NT2/D1 (cell line): ENCODE data around the gene FBXW11.

Source experiments
- DNase-seq: peaks from one replicate; pipeline ENCODE4 v3.0.0-alpha.2; 2011; ENCODE audit warnings: low read depth, low spot score
- H3K27me3 ChIP-seq: 2 replicates; pipeline ENCODE4 v1.6.0; 2011; ENCODE audit warnings: mild to moderate bottlenecking; ENCODE audit not compliant: insufficient read length, insufficient read depth
- H3K36me3 ChIP-seq: 2 replicates; pipeline ENCODE4 v1.6.1; 2011; ENCODE audit warnings: mild to moderate bottlenecking, low read length, mixed read lengths; ENCODE audit not compliant: insufficient read depth, insufficient read length
- H3K4me1 ChIP-seq: 2 replicates; pipeline ENCODE4 v1.5.1; 2011; ENCODE audit not compliant: insufficient read depth, insufficient read length
- H3K4me3 ChIP-seq: 2 replicates; pipeline ENCODE4 v1.5.1; 2011; ENCODE audit warnings: low read depth; ENCODE audit not compliant: insufficient read length
- H3K9ac ChIP-seq: 2 replicates; pipeline ENCODE4 v1.6.0; 2011; ENCODE audit warnings: low read depth; ENCODE audit not compliant: insufficient read length
- H3K9me3 ChIP-seq: 2 replicates; pipeline ENCODE4 v1.5.1; 2011; ENCODE audit warnings: mild to moderate bottlenecking, low read length; ENCODE audit not compliant: insufficient read depth
- SUZ12 ChIP-seq: IDR thresholded peaks from 2 replicates; pipeline ENCODE4 v1.6.1; 2011; ENCODE audit not compliant: insufficient read length, insufficient read depth; ENCODE audit errors: extremely low read depth
- YY1 ChIP-seq: IDR thresholded peaks from 2 replicates; pipeline ENCODE4 v1.6.1; 2011; ENCODE audit not compliant: insufficient read length, insufficient read depth
- ZNF274 ChIP-seq: IDR thresholded peaks from 2 replicates; pipeline ENCODE4 v1.6.1; 2011; ENCODE audit warnings: mild to moderate bottlenecking, low read depth, low read length

The FBXW11 gene

DNA sequence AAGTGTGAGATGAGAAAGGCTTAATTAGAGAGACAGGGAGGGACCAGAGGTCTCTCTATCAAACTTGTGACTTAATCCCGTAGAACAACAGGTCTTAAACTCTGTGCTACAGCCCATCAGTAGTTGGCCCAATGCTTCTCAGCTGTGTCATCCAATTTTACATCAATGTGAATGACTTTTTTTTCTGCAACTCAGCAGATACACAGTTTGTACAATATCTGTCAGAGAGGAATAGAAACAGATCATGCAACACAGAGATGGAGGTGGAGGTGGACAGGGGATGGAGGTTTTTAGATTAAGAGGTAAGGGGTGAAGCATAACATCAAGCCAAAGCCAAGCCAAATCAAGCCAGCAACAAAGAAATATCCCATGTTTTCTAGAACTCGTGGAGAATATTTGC, 43.0 kb downstream of the FBXW11 start:
- DNase-seq: no peak
- TF ChIP-seq SUZ12 (no peak), ZNF274 (no peak), YY1 (no peak)
- H3K4me1 ChIP-seq: no peaks in the 10 kb centered on the region

DNA sequence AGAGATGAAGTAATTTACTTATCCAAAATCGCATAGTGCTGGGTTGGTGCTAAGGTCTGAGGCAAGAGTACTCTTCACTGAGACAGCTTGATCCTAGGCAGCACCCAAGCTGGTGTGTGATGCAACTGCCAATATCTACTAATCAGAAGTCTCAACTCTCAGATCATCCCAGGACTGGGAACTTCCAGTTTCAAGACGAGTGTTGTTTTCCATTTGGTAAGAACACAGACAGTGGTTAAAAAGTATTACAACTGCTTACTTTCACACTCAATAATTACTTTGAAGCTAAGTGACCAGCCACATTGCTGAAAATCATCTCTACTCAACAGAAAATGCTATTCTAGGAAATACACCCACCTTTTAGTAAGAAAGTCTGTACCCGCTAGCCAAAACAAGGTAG, 45.3 kb downstream of the FBXW11 start:
- H3K4me1 ChIP-seq: no peaks in the 10 kb centered on the region

More for the DNA sequence above, 43.0 kb downstream of the FBXW11 start:
- Histone ChIP-seq H3K4me3 (no peak overlapping the region), H3K9ac (no peak overlapping the region), H3K36me3 (peaks cover 4% of the 10 kb centered on the region), H3K9me3 (no peaks in the 10 kb centered on the region), H3K27me3 (no peaks in the 10 kb centered on the region)

DNA sequence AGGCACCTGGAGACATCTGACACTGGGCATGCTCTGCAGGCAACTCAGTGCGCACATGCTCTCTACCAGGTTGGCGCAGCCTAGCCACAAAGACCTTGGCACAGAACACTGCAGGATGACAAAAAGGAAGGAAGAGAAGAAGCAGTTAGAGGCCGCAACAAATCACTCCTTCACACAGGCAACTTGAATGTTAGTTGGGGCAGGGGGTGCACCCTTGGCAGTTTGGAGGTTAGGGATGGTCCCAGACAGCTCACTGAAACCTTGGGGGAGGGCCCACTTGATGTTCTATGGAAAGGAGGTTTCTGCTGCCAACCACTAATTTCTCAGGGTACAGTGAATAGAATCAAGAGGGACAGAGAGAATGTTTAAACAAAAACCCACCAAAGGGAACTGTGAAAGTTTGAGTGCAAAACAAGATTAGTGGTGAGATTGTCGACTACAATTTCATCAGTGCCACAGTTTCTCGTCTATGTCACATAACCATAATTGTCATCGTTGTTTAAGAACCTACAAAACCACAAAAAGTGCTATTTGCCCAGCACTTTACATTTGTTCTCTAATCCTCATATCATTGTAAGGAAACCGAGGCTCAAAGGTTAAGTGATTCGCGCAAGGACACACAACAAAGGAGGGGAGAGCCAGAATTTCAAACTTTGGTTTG, 48.7 kb downstream of the FBXW11 start:
- no peak overlapping the region for H3K9ac ChIP-seq
- TF ChIP-seq ZNF274 (no peak), YY1 (no peak), SUZ12 (no peak)
- H3K4me3 ChIP-seq: no peak overlapping the region
- H3K27me3 ChIP-seq: no peaks in the 10 kb centered on the region
- H3K9me3 ChIP-seq: no peaks in the 10 kb centered on the region
- no peaks in the 10 kb centered on the region for H3K4me1 ChIP-seq
- H3K36me3 ChIP-seq: peaks cover 4% of the 10 kb centered on the region
- no peak for DNase-seq

More for the DNA sequence above, 45.3 kb downstream of the FBXW11 start:
- Histone ChIP-seq H3K9ac (no peak overlapping the region), H3K9me3 (no peaks in the 10 kb centered on the region), H3K27me3 (no peaks in the 10 kb centered on the region), H3K4me3 (no peak overlapping the region), H3K36me3 (peaks cover 4% of the 10 kb centered on the region)
- TF ChIP-seq YY1 (no peak), SUZ12 (no peak), ZNF274 (no peak)
- DNase-seq: no peak

DNA sequence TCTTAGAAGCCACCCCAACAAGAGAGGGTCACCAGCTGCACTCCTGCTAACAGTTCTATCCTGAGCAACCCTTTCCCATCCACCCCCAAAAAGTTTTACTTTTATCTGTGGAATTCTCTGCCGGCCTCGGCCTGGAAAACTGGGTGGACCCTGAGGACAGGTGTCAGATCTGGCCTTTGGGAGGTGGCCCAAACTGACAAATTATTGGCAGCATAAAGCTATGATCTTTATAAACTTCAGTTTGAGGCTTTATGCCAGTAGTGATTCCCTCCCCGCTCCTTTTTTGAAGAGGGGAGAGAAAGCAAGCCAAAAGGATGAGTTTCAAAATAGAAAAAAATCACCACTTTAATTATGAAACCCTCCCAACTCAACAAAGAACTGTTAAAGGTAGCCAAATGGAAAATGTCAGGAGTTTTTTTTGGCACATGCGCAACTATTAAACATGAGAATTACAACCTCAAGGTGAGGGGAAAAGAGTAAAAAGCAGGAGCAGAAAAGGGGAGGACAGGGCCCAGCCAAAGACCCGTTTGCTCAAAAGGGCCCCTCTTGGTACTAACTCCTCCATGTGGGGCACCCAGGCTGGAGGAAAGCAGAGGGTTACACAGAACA, 49.4 kb downstream of the FBXW11 start:
- DNase-seq: no peak
- no peaks in the 10 kb centered on the region for H3K4me1 ChIP-seq
- TF ChIP-seq YY1 (no peak), ZNF274 (no peak), SUZ12 (no peak)
- H3K9ac ChIP-seq: no peak overlapping the region
- H3K27me3 ChIP-seq: no peaks in the 10 kb centered on the region
- H3K36me3 ChIP-seq: peaks cover 4% of the 10 kb centered on the region
- H3K9me3 ChIP-seq: no peaks in the 10 kb centered on the region
- H3K4me3 ChIP-seq: no peak overlapping the region

DNA sequence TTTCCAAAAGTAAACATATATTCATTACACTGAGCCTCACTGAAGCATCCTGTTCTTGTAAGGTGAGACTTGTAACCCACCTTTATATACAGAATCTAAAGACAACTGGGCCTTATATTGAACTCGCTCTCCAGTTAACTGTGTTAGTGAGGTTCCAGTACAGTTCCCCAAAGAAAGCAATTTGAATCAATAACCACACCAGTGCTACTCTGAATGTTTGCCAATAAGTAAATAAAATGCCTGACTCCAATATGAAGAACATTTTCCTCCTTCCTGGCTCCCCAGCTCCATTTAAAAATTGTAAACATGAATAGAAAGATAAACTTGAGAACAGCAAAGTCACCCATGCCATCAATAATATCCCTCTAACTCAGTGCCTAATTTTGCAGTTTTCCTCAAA, 50.1 kb downstream of the FBXW11 start:
- TF ChIP-seq SUZ12 (no peak), YY1 (no peak), ZNF274 (no peak)
- Histone ChIP-seq H3K9ac (no peak overlapping the region), H3K4me3 (no peak overlapping the region), H3K36me3 (peaks cover 4% of the 10 kb centered on the region), H3K4me1 (no peaks in the 10 kb centered on the region), H3K9me3 (no peaks in the 10 kb centered on the region), H3K27me3 (no peaks in the 10 kb centered on the region)
- DNase-seq: no peak

DNA sequence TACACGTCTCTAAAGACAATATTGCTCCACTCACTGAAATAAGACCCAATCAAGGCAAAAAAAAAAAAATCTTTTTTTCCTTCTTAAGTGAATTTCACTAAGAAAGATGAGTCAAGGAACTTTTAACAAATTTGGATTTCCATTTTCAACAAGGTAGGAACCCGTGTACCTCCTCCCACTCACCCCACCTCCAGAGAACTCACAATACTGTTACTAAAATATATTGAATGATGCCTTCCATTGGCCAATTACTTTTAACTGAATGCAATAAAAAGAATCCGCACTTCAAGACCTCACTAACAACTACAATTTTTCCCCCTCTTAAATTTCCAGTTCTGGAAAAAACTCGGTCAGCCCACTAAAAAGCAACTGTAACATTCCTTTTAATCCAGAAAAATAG, 50.7 kb downstream of the FBXW11 start:
- TF ChIP-seq ZNF274 (no peak), YY1 (no peak), SUZ12 (no peak)

DNA sequence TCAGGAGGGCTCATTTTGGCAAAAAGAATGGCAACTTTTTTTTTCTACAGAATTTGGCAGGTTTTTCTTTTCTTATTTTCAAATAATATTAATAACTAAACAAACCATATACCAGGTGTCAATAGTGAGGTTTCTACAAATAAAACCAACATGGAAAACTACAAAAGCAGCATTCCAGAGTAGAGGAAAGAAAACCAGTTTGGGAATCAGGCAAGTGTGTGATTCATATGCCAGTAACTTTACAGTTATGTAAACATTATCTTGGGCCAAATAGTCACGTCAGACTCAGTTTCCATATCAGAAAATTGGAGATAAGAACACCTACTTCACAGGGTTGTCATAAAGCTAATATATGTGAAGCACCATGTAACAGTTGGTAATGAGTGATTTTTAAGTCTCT, 51.7 kb downstream of the FBXW11 start:
- Histone ChIP-seq H3K9ac (no peak overlapping the region), H3K27me3 (no peaks in the 10 kb centered on the region), H3K9me3 (no peaks in the 10 kb centered on the region), H3K36me3 (no peaks in the 10 kb centered on the region), H3K4me1 (no peaks in the 10 kb centered on the region), H3K4me3 (no peak overlapping the region)
- TF ChIP-seq SUZ12 (no peak), YY1 (no peak), ZNF274 (no peak)
- DNase-seq: no peak

More for the DNA sequence above, 50.7 kb downstream of the FBXW11 start:
- H3K4me1 ChIP-seq: no peaks in the 10 kb centered on the region
- peaks cover 4% of the 10 kb centered on the region for H3K36me3 ChIP-seq
- H3K9ac ChIP-seq: no peak overlapping the region
- no peak for DNase-seq
- no peak overlapping the region for H3K4me3 ChIP-seq
- H3K9me3 ChIP-seq: no peaks in the 10 kb centered on the region
- H3K27me3 ChIP-seq: no peaks in the 10 kb centered on the region
